ENCODE data around the gene PSMD2.

PSMD2 gene

GRCh38 chr3:184295771-184296170 is 3.3 kb upstream of the PSMD2 start:
- in situ Hi-C loops (cut with MboI; ENCODE audit: low sequenced_read_pairs, unreplicated experiment), result no loop called here
- TF ChIP-seq, protein P1, sequence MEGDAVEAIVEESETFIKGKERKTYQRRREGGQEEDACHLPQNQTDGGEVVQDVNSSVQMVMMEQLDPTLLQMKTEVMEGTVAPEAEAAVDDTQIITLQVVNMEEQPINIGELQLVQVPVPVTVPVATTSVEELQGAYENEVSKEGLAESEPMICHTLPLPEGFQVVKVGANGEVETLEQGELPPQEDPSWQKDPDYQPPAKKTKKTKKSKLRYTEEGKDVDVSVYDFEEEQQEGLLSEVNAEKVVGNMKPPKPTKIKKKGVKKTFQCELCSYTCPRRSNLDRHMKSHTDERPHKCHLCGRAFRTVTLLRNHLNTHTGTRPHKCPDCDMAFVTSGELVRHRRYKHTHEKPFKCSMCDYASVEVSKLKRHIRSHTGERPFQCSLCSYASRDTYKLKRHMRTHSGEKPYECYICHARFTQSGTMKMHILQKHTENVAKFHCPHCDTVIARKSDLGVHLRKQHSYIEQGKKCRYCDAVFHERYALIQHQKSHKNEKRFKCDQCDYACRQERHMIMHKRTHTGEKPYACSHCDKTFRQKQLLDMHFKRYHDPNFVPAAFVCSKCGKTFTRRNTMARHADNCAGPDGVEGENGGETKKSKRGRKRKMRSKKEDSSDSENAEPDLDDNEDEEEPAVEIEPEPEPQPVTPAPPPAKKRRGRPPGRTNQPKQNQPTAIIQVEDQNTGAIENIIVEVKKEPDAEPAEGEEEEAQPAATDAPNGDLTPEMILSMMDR (IDR thresholded peaks at IDR 0.05; ENCODE audit: borderline replicate concordance, control extremely low read depth, extremely low read depth, insufficient read depth, missing control alignments), result no peak
- DNase-seq (ENCODE audit: low spot score), result no peak

GRCh38 chr3:184296616-184297015 is 2.4 kb upstream of the PSMD2 start:
- TF ChIP-seq, protein P1 (IDR thresholded peaks at IDR 0.05; ENCODE audit: borderline replicate concordance, control extremely low read depth, extremely low read depth, insufficient read depth, missing control alignments), result no peak
- no peak for DNase-seq (ENCODE audit: low spot score)
- in situ Hi-C loops (cut with MboI; ENCODE audit: low sequenced_read_pairs, unreplicated experiment), result no loop called here

DNA sequence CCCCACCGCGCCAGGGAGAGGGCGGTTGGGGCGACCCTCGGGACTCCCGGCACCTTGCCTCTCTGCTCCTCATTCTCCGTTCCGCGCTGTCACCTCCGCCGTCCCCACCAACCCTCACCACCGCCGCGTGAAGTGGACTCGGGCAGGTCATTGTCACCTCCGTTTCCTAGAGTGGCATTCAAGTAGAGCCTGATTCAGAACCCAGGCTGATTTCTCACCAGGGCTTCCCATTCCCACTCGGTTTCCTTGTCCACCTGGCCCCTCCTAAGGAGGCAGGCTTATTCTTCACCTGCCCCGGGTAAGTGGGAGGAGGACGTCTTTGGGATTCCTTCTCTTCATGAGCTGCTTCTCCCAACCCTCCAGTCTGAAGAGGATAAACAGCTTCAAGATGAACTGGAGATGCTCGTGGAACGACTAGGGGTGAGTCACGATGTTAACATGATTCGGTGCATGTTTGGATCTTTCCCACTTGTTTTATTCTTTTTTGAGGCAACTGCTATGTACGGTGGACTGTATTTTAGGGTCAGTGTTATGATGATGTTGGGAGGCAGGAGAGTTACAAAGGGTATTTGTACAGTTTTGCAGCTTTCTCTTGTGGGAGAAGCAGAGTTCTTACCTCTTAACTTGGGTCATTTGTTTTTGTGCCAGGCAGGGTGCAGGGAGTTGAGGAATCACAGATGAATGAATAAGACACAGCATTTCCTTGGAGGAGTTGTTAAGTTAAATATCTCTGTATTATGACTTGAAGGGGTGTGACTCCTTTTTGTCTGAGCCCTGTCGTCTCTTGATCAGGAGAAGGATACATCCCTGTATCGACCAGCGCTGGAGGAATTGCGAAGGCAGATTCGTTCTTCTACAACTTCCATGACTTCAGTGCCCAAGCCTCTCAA is 692 bp downstream of the PSMD2 start:
- DNase-seq (ENCODE audit: low spot score), result no peak
- in situ Hi-C loops (cut with MboI; ENCODE audit: low sequenced_read_pairs, unreplicated experiment), result no loop called here
- TF ChIP-seq, protein P1 (IDR thresholded peaks at IDR 0.05; ENCODE audit: borderline replicate concordance, control extremely low read depth, extremely low read depth, insufficient read depth, missing control alignments), result no peak

DNA sequence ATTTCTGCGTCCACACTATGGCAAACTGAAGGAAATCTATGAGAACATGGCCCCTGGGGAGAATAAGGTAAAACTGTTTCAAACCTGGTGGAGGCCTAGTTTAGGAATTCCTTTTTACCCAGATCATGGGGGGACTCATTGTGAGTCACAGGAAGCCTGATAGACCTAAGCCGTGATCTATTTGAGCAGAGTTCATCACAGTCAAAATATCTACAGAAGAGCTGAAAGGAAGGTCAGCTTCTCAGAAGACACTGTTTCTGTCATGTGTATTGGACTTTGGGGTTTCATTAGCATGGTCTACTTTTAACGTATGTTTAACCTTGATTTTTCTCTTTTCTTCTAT is 1.3 kb downstream of the PSMD2 start:
- in situ Hi-C loops (cut with MboI; ENCODE audit: low sequenced_read_pairs, unreplicated experiment), result no loop called here
- no peak for DNase-seq (ENCODE audit: low spot score)
- TF ChIP-seq, protein P1 (IDR thresholded peaks at IDR 0.05; ENCODE audit: borderline replicate concordance, control extremely low read depth, extremely low read depth, insufficient read depth, missing control alignments), result no peak

- in situ Hi-C loops (cut with MboI; ENCODE audit: low sequenced_read_pairs, unreplicated experiment), result no loop called here
- no peak for DNase-seq (ENCODE audit: low spot score)
- TF ChIP-seq, protein P1 (IDR thresholded peaks at IDR 0.05; ENCODE audit: borderline replicate concordance, control extremely low read depth, extremely low read depth, insufficient read depth, missing control alignments), result no peak
Observed at GRCh38 chr3:184305577-184305976, 6.5 kb downstream of the PSMD2 start.

GRCh38 chr3:184306341-184306972 is 7.4 kb downstream of the PSMD2 start:
- no peak for DNase-seq (ENCODE audit: low spot score)
- in situ Hi-C loops (cut with MboI; ENCODE audit: low sequenced_read_pairs, unreplicated experiment), result no loop called here

More at GRCh38 chr3:184306341-184306972, 7.4 kb downstream of the PSMD2 start:
- TF ChIP-seq, protein P1 (IDR thresholded peaks at IDR 0.05; ENCODE audit: borderline replicate concordance, control extremely low read depth, extremely low read depth, insufficient read depth, missing control alignments), result no peak
